Uterus (tissue), 2 donors: ENCODE measurements around the gene KIRREL3.

Experiments
- CTCF ChIP-seq, 4 experiments: fragments of 200-600 bp in 2 of 4; fragments of 450-650 bp in 2 of 4; sonication (generic) in 2 of 4; IDR thresholded peaks; one replicate each; pipeline ENCODE4 v1.5.1; 2016 to 2019; ENCODE audit warnings: antibody characterized with exemption in 4 of 4, mild to moderate bottlenecking in 2 of 4, moderate library complexity in 1 of 4
- POLR2A ChIP-seq, 2 donors: fragments of 450-650 bp; IDR thresholded peaks; one replicate each; pipeline ENCODE4 v1.6.1; 2016; ENCODE audit warnings: antibody characterized with exemption in 2 of 2, mild to moderate bottlenecking in 1 of 2, moderate library complexity in 1 of 2

- TF ChIP-seq CTCF (IDR thresholded peaks at IDR 0.05): no peak
- TF ChIP-seq POLR2A (IDR thresholded peaks at IDR 0.05): no peak
These were observed 268.9 kb downstream of the KIRREL3 start for GRCh38 chr11:126731576-126732142.
